GM21515 (cell line): ENCODE results near the gene PPP1R14C.
"Not testable (repeated sequence)": the region's sequence is repeated elsewhere in the genome, so short reads cannot be mapped to it uniquely, and the experiment has no call there.

ENCODE experiments used
- ATAC-seq: cut with Tn5 transposase; IDR thresholded peaks from one replicate; pipeline ENCODE4 v1.9.1; 2021; ENCODE audit not compliant: unreplicated experiment

The PPP1R14C gene

GRCh38 chr6:150165020-150165702 lies 22.3 kb downstream of the PPP1R14C start:
- ATAC-seq = no peak

GRCh38 chr6:150167479-150167873 lies 24.6 kb downstream of the PPP1R14C start:
- ATAC-seq = no peak

DNA sequence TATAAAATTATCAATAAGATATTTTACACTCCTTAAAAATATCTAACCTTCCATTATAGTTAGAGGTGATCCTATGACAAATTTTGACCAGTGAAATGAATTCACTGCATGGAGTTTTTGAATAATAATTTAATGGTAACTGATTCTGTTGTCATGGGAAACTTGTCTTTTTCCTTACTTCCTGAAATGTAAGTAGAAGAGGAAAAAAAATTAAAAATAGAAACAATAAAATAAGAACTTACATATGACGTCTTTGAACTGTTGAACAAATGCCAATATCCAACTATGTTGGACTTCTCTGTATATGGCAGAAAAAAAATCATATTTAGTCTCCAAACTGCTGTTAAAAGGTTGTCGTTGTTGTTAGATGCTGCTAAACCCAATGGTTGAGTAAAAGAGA lies 26.3 kb downstream of the PPP1R14C start:
- no peak for ATAC-seq

GRCh38 chr6:150169609-150170008 lies 26.8 kb downstream of the PPP1R14C start:
- ATAC-seq = no peak

- no peak for ATAC-seq
Observed at GRCh38 chr6:150172929-150173328, 30.1 kb downstream of the PPP1R14C start.

- ATAC-seq = no peak
Observed at GRCh38 chr6:150175586-150176151, 32.8 kb downstream of the PPP1R14C start.

- no peak for ATAC-seq
Observed at GRCh38 chr6:150176152-150176551, 33.3 kb downstream of the PPP1R14C start.

- ATAC-seq = no peak
Observed at GRCh38 chr6:150176659-150177058, 33.8 kb downstream of the PPP1R14C start.

DNA sequence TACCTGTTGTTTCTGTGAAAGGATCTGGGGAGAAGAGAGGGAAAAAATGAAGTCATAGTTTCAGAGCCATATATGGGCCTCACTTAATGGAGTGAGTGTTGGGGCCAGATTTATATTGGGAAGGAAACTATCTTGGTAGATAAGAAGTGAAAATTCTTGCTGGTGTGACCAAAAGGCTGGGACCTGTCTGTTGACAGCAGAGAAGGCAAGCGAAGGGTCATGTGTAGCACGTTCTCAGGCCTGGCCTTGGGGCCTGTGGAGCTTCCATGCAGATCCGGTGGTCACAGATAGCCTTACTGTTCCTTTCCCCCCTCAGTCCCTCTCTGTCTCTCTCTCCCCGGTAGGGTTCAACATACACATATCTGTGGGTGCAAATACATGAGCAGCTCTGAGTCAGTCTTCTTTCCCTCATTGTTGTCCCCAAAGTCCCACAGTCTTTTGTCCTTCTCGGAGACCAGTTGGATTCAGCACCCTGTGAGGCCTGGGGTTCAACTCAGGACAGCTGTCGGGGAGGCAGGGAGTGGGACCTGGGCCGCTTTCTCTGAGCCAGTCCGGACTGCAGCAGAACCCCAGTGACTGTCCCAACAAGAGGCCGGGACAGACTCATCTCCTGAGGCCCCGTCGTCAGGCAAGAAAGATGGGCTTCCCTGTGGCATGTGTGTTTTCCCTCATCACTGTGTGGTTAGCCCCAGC lies 34.6 kb downstream of the PPP1R14C start:
- no peak for ATAC-seq

DNA sequence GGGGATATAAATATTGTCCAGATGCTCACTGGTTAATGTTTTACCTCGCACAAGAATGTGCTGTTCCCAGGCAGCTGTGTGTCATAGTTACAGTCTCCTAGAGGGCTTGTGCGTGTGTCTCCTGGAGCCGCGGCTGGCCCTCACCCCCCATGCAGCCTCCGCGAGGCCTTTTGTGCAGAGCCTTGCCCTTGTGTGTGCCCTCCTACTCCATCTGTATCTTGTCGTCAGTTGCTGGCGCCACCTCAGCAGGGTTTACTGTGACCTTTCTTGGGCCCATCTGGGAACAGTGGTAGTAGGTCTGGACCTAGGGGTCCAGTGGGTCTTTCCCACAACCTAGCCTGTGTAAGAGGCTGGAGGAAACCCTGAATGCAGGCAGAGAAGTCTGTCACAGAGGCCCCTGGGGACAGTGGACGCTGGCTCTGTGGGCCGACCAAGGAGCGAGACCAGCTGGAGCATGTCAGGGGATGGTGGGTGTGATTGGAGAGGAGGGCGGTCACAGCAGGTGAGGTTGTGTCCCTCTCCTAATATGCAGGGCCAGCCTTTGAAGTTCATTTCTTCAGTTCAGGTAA lies 35.2 kb downstream of the PPP1R14C start:
- ATAC-seq = no peak

GRCh38 chr6:150179030-150179429 lies 36.2 kb downstream of the PPP1R14C start:
- ATAC-seq = no peak

- ATAC-seq = not testable (repeated sequence)
Observed at GRCh38 chr6:150179907-150180424, 37.1 kb downstream of the PPP1R14C start.

DNA sequence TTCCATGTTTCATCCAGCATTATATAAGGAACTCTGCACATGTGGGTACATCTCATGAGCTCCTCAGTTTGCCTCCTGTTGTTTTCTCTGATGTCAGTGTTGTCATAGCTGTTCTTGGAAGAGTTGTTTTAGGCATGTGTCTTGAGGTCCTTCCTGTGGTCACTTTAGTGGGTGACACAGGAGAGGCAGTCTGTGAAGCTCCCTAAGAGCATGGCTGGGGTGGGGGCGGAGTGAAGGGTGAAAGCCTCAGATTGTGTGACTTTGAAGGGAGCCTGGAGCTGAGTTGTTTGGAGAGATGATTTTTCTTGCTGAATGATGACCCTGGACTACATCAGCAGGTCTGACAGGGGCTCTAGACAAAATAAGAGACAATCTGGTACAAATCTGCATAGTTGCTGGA lies 37.7 kb downstream of the PPP1R14C start:
- ATAC-seq = no peak

GRCh38 chr6:150182460-150183078 lies 39.7 kb downstream of the PPP1R14C start:
- no peak for ATAC-seq

GRCh38 chr6:150183105-150183504 lies 40.3 kb downstream of the PPP1R14C start:
- ATAC-seq = no peak

DNA sequence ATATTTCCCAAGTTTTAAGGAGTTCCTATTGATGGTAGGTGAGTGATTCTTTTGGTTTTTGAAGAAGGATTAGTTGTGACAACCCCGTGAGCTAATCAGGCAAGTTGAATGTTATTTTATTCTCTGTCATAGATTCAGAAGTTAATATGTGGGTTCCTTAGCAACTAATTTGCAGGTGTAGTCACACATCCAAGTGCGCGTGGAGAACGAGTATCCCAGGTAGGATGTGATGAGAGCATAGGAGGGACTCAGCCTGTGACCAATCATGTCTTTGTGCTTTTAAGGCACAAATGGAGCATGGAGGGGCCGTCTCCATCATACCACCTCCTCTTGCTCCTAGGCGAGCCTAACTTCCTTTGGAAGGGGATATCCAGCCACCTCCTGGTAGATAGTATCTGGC lies 41.1 kb downstream of the PPP1R14C start:
- ATAC-seq = no peak

DNA sequence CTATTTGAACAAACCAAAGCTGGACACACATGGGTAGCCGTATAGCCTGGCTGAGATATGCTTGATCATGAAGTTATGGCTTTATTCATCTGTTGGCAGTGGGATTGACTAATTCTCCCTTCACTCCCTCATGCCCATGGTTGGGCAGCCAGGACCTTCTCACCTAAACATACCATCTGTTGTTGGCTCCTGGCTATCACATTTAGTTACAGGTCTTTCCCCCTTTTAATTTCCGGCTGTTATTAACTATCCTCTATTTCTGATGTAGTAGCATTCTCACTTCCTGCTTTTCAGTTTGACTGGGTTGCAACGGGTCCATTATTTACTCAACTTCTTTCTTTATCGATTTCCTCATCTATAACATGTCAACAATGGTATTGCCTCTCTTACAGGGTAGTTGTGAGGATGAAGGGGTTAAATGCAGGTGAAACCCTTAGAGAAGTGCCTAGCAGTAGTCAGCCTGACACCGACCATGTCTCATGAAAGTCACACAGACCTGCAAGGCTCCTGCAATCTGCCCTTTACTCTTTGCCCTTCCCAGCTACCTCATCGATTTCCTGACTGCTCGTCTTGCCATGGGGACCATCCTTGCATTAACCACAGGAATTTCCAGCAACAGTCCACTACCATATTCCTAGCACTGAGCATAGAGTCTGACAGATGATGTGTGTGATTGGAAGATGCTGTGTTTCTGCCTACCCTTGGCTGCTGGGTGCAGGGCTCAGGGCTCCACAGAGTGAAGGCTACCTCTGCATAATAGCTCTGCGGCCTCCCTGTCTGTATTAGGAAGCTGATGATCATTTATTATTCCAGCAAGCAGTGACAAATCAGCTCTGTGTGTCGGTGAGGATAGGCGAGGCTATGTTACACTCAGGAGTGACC lies 42.2 kb downstream of the PPP1R14C start:
- ATAC-seq = no peak

DNA sequence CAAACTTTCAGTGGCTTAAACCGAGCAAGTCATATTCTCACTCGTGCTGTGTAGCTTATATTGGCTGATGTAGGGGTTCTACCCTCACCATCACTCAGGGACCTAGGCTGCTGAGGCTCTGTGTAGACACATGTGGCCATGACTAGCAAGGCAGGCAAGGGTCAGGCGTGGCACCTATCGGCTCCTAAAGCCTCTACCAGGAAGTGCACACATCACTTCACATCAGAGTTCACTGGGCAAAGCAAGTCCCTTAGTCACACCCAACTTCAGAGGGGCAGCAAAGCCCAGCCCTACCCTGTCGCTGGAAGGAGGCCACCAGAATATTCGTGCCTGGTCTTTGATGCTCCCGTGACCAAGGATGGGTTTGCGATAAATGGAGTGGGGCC lies 42.9 kb downstream of the PPP1R14C start:
- ATAC-seq = no peak

DNA sequence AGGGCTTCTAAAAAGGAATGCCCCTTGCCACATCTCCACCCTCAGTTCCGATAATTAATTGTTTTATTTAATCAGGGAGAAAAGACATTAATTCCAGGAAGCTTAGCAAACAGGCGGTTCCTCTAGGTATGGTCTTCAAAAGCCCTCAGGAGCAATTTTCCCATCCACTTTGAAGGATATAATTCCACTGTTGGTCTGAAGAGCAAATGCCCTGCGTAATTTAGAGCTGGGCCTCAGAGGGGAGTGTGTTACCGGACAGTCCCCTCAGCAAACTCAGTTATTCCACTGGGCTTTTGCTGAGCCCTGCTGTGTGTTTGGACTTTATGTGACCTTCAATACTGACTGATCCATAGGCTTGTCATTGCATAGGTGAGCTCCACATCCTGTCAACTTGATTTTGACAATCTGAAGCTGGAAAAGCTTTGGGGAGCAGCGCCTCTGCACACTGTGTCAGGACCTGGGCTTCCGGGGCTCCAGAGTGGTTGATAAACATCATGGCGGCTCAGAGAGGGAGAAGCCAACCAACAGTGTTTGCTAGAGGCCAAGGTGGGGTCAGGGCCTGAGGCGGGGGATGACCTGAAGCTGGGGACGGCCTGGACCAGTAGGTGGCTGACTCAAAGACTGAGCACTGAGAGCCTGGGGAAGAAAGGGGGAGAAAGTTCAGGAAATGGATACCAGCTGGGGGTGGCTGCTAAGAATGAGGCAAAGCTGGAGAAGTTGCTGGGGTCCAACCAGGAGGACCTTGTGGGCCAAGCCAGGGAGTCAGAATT lies 43.5 kb downstream of the PPP1R14C start:
- no peak for ATAC-seq

- not testable (repeated sequence) for ATAC-seq
Observed at GRCh38 chr6:150187433-150187832, 44.6 kb downstream of the PPP1R14C start.
